Measurements from ENCODE around the gene RPS27.
A peak's percentile ranks its signal among the peaks of the same experiment; 100 is the strongest.

The RPS27 gene

DNA sequence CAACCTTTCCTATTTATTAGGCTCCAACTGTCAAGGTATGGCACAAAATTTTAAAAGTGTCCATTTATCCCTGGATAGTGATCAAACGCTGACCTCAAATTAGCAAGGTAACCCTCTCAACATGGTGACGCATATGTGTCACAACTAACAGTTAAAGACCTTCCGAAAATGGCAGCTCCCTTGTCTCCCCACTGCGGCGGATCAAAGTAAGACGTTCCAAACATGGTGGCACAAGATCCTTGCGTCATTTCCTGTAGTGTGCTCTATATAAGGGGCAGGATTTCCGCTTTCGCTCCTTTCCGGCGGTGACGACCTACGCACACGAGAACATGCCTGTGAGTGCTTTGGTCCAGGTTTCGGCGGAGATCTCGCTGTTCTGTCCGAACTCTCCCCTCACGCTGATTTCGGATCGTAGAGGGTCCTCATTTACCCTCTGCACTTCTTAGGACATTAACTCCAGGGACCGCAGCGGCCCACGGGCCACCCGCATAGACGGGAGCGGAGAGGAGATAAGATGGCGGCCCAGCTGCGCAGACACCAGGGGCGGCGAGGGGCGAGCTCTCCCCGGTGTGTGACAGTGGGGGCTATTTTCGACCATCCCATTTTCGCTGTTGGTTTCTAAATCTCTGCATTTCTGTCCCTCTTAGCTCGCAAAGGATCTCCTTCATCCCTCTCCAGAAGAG lies at the start of gene RPS27:
TSS of gene RPS27 (plus strand) at position 295 of the 683 bp plus-strand sequence. CDS start at position 330, 35 bp downstream.
- TF ChIP-seq, protein P1, sequence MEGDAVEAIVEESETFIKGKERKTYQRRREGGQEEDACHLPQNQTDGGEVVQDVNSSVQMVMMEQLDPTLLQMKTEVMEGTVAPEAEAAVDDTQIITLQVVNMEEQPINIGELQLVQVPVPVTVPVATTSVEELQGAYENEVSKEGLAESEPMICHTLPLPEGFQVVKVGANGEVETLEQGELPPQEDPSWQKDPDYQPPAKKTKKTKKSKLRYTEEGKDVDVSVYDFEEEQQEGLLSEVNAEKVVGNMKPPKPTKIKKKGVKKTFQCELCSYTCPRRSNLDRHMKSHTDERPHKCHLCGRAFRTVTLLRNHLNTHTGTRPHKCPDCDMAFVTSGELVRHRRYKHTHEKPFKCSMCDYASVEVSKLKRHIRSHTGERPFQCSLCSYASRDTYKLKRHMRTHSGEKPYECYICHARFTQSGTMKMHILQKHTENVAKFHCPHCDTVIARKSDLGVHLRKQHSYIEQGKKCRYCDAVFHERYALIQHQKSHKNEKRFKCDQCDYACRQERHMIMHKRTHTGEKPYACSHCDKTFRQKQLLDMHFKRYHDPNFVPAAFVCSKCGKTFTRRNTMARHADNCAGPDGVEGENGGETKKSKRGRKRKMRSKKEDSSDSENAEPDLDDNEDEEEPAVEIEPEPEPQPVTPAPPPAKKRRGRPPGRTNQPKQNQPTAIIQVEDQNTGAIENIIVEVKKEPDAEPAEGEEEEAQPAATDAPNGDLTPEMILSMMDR (IDR thresholded peaks at IDR 0.05; ENCODE audit: borderline replicate concordance, control extremely low read depth, extremely low read depth, insufficient read depth, missing control alignments), result no peak
- in situ Hi-C loops (cut with MboI; ENCODE audit: low sequenced_read_pairs, unreplicated experiment), result no loop called here
- peak; percentile 96 for DNase-seq (ENCODE audit: low spot score)

DNA sequence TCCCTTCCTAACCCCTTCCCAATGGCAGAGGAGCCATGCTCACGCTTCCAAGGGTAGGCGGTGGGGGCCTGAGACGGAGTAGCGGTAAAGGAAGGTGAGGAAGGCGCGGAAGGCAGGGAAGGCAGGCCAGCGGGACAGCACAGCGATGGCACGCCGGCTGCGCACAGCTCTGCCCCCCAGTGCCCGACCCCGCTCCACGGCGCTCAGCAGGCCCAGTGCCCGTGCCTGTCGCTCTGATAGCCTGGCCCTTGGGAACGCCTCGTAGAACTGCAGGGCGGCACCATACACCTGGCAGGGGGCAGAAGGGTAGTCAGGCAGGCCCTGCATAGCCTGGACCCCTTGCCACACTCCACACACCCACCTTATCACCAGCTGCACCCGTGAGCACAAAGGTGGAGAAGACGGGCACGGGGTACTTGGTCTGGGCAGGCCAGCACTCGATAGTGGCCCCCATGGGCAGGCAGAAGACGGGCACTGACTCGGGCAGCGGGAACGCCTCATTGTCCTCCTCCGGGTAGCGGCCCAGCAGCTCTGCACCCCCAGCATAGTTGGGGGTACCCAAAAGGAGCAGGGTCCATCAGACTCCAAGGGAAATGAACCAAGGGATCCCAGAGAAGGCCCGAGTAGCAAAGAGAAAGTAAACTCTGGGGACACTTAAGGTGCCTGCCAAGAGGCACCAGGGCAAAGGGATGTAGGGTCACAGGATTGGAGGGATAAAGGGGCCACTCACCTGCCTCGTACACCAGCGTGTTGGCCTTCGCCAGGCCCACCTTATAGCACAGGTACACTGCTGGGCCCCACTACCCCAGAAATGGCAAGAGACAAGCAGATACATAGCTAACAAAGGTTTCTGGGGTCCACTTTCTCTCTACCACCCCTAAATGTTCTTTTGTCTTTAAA lies 48.5 kb upstream of the RPS27 start:
- DNase-seq (ENCODE audit: low spot score), result no peak
- TF ChIP-seq, protein P1 (IDR thresholded peaks at IDR 0.05; ENCODE audit: borderline replicate concordance, control extremely low read depth, extremely low read depth, insufficient read depth, missing control alignments), result no peak
- in situ Hi-C loops (cut with MboI; ENCODE audit: low sequenced_read_pairs, unreplicated experiment), result no loop called here

DNA sequence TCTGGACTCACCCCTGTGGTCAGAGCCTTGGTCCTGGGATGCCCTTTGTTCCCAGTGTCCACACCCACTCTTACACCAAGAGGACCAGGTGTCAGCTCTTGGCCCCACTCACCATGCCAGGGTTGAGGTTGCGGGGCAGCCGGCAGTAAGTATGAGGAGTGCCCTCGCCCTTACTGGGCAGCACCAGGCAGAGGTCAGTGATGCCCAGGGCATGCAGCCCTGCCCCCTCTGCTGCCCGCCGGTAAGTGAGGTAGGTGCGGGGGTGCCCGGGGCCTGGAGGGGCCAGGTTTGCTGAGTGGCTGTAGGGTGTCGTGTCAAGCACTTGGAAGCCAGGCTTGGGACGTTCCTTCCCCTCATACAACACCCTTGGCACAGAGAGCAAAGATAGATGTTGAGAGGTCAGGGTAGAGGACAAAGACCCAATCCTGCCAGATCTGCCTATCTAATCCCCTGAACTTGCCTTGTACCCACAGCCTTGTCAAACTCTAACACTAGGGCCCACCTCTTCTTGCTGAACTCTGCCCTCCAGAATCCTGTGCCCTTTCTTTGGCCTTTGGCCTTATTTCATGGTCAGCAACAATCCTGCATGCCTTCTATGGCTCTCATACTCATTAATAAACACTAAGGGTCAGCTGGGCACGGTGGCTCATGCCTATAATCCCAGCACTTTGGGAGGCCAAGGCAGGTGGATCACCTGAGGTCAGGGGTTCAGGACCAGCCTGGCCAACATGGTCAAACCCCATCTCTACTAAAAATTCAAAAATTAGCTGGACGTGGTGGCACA lies 47.6 kb upstream of the RPS27 start:
- in situ Hi-C loops (cut with MboI; ENCODE audit: low sequenced_read_pairs, unreplicated experiment), result no loop called here
- no peak for DNase-seq (ENCODE audit: low spot score)
- TF ChIP-seq, protein P1 (IDR thresholded peaks at IDR 0.05; ENCODE audit: borderline replicate concordance, control extremely low read depth, extremely low read depth, insufficient read depth, missing control alignments), result no peak

DNA sequence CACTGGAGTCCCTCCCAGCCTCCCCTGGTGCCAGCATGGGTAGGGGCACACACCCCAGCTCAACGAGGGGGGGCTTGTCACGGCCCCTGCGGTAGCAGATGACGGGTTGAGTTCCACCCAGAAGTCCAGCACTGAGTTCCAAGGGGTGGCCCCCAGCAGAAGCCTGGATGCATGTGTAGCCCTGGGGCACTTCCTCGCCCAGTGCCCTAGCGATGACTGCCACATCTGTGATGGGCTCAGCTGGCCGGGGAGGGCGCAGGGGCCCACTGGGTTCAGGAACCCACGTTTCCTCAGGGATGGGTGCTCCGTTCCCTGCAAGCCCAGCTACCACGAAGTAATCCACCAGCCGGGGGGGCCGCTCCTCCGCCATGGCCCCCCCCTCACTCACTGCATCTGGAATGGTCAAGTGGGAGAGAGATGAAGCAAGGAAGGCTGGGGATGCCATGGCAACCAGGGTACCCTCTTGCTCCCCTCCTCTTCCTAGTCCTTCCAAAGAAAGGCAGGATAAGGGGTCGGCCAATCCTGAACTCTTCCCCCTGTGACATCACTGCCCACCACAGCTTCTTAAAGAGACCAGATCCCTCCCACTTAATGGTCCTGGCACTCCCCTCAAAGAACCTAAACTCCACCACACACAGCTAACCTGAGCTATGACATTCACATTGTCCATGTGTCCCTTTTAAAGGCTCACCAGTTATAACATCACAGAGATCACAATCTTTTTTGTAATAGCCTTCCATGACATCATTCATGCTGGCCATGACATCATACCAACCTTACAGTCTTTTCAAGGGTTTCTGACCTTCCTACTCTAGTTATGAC lies 46.3 kb upstream of the RPS27 start:
- in situ Hi-C loops (cut with MboI; ENCODE audit: low sequenced_read_pairs, unreplicated experiment), result no loop called here
- TF ChIP-seq, protein P1 (IDR thresholded peaks at IDR 0.05; ENCODE audit: borderline replicate concordance, control extremely low read depth, extremely low read depth, insufficient read depth, missing control alignments), result no peak

DNA sequence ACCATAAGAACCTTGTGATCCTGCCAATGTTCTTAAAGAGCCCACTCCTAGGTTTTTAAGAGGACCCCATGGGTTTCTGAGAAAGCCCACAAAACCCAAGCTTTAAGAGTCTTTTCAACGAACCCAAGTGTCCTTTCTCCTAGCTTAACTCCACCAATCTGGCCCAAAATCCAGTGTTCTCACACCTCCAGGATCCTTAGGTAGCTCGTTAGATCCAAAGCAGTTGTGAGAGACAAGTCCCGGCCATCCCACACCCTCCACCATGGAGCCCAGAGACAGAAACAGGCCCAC lies 45.8 kb upstream of the RPS27 start:
- no peak for DNase-seq (ENCODE audit: low spot score)
- in situ Hi-C loops (cut with MboI; ENCODE audit: low sequenced_read_pairs, unreplicated experiment), result no loop called here
- TF ChIP-seq, protein P1 (IDR thresholded peaks at IDR 0.05; ENCODE audit: borderline replicate concordance, control extremely low read depth, extremely low read depth, insufficient read depth, missing control alignments), result no peak

More for the DNA sequence above, 46.3 kb upstream of the RPS27 start:
- no peak for DNase-seq (ENCODE audit: low spot score)

All from GM13976 (cell line).